ENCODE data around the gene MAP3K5.

The MAP3K5 gene

DNA sequence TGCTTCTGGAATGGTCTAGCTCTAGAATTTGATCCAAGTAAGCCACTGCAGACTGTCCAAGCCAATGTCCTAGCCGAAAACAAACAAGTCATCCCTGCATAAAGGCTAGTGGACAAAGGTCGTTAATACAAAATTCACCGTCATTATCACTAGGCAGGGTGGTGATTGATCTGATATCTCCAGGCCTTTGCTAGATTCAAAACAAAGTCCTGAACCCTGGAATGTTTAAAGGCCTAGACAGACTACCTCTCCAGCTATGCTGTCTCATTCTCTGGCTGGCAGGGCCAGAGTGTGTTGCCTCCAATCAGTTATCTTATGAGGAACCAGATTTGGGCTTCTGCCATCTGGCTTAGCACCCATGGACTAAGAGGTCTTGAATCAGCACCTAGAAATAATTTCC lies 280.4 kb downstream of the MAP3K5 start:
- DNase-seq (ENCODE audit: low read depth), result no peak

DNA sequence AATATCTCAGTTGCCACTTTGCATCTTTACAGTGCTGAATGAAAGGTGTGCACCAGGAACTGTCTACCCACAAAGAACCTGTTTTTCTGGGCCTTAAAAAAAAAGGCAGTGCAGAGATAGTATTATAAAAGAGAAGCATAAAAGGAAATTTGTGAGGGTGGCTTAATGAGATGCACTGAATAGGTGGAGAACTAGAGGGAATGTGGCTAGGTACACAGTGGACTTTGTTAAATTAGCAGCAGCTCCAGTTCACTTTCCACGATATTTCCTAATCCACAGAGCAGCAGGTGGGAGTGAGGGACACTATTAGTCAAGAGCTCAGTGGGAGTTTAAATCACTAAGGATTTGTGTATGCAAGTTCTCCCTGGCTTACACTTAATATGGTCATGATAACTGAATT lies 280.9 kb downstream of the MAP3K5 start:
- no peak for DNase-seq (ENCODE audit: low read depth)

DNA sequence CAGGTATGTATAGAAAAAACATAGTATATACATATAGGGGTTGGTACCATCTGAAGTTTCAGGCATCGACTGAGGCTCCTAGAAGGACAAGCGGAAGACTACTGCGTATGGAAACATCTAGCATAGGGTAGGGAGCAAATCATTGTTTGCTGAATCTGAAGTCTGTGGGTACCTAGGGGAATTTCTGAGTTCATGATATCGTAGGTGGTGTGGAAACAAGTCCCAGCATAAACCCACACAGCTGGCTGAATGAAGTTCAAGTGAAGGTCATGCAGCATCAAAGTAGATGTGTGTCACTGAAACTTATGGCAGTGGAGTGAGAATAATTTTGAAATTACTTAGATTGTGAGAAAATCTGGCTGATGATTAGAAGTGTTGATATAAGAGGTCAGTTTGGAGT lies 281.5 kb downstream of the MAP3K5 start:
- no peak for DNase-seq (ENCODE audit: low read depth)

DNA sequence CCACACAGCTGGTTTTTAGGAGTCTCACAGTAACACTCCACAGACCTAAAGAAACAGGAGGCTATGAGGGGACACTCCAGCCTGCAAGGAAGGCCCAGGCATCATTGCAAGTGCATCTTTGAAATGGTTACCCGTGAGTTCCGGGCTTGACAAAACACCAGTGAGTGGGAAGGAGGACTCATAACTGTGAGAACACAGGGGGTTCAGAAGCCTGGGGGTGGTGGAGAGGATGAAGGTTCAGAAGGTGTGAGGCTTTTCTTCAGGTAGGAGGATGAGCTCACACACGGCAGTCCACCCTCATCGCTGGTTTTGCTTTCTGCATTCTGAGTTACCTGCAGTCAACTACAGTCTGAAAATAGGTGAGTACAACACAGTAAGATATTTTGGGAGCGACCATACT lies 282.0 kb downstream of the MAP3K5 start:
- DNase-seq (ENCODE audit: low read depth), result no peak

DNA sequence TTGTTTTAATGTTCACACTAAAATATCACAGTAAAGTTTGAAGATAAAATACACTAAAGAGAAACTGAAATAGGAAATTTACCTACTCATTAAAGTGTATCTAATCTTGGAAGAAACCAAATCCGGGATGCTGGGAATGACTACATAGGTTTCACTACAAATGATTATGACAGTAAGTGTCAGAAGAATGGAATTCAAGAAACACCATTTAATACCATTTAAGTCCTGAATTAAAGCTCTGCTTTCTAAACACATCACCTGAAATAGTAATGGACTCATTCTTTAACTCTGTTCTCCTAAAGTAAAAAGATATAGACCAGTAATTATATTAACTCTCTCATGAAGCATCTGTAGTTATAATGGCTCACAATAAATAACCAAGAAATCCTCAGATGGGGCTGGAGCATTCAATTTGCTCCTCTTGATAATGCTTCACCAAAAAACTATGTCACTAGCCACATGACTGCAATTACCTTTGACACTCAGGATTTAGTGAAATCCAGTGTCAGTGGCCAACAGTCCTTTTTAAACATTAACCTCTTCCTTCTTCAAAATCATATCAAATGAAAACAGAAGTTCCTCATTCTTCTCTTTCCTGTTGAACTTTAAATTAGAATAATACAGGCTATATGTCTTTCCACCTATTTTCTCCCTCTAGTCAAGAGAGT lies 283.4 kb downstream of the MAP3K5 start:
- no peak for DNase-seq (ENCODE audit: low read depth)
